K562 (cell line): Measurements from ENCODE around the gene PSG5. TPM values are rescaled to one million over a fixed set of nuclear protein-coding genes. Genes with fewer than 3 reads are reported as not detected.
A peak's percentile ranks its signal among the peaks of the same experiment; 100 is the strongest.
"Not testable (repeated sequence)": the region's sequence is repeated elsewhere in the genome, so short reads cannot be mapped to it uniquely, and the experiment has no call there.

Source experiments
- ATAC-seq: fragments of 200-7000 bp; cut with Tn5 transposase; 3 replicates; pipeline ENCODE4 v1.9.1; 2020; ENCODE audit warnings: moderate library complexity
- BruUV-seq: library from RNA; stranded (reverse); fragments of 400-500 nt; replicated peaks from 2 replicates; lab custom pipeline; 2021; lab: Mats Ljungman, UMichigan
- CTCF ChIA-PET: fragments of 300-600 bp; formaldehyde crosslinking; extraction: SDS; loops from one replicate; lab custom pipeline; 2021; ENCODE audit warnings: low intra/inter-chr PET ratio; lab: Yijun Ruan, JAX
- POLR2A ChIA-PET: fragments of 300-600, 350-650 bp; sonication (Branson Sonifier 250); formaldehyde crosslinking; extraction: SDS; loops from one replicate; lab custom pipeline; 2021; ENCODE audit warnings: antibody characterized with exemption, inconsistent platforms; lab: Yijun Ruan, JAX
- DNase-seq, 4 experiments: peaks; one replicate each; pipeline versions ENCODE4 v3.0.0 to v3.0.0-alpha.2; 2011 to 2018; ENCODE audit warnings: low spot score in 3 of 4, mixed read lengths in 3 of 4; ENCODE audit errors: extremely low read depth in 1 of 4
- FAIRE-seq: peaks from 2 replicates; lab custom pipeline; 2011; peaks lifted over from hg19 to GRCh38; lab: Jason Lieb, UNC
- H2AFZ ChIP-seq: 2 replicates; pipeline ENCODE4 v1.6.0; 2011; ENCODE audit warnings: low read depth, low read length, control low read depth, inconsistent platforms
- H3K27ac ChIP-seq: fragments of 200-600 bp; 3 replicates; pipeline ENCODE4 v1.8.0; 2011; ENCODE audit warnings: low read depth, mild to moderate bottlenecking, control low read depth, inconsistent platforms, low read length, moderate library complexity, mixed read lengths; ENCODE audit errors: extremely low read depth
- H3K27me3 ChIP-seq, 2 experiments: fragments of 300-600 bp in 1 of 2; 2 replicates in 1 of 2; 3 replicates in 1 of 2; pipeline versions ENCODE4 v1.6.0 to v1.8.0; 2011; ENCODE audit warnings: inconsistent platforms in 2 of 2, low read length in 2 of 2, mild to moderate bottlenecking in 1 of 2, mixed read lengths in 1 of 2, moderate library complexity in 1 of 2; ENCODE audit not compliant: control insufficient read depth in 2 of 2, insufficient read depth in 2 of 2
- H3K36me3 ChIP-seq: fragments of 300-600 bp; 3 replicates; pipeline ENCODE4 v1.8.0; 2011; ENCODE audit warnings: mild to moderate bottlenecking, low read length, inconsistent platforms; ENCODE audit not compliant: control insufficient read depth, insufficient read depth
- H3K4me1 ChIP-seq, 2 experiments: fragments of 200-600 bp in 1 of 2; replicated peaks in 1 of 2; 2 replicates in 1 of 2; 3 replicates in 1 of 2; pipeline versions ENCODE4 v1.5.1 to v1.8.0; 2011; ENCODE audit warnings: inconsistent platforms in 2 of 2, low read length in 2 of 2, mild to moderate bottlenecking in 1 of 2, mixed read lengths in 1 of 2, moderate library complexity in 1 of 2; ENCODE audit not compliant: control insufficient read depth in 2 of 2, insufficient read depth in 2 of 2
- H3K4me2 ChIP-seq: 2 replicates; pipeline ENCODE4 v1.6.1; 2011; ENCODE audit warnings: low read length, control low read depth, inconsistent platforms, mixed read lengths; ENCODE audit not compliant: insufficient read depth
- H3K4me3 ChIP-seq: fragments of 200-600 bp; sonication (generic), shearing (Covaris generic); 2 replicates; pipeline ENCODE4 v1.5.1; 2016; ENCODE audit warnings: control low read depth, inconsistent platforms
- H3K79me2 ChIP-seq: fragments of 200-600 bp; 3 replicates; pipeline ENCODE4 v1.8.0; 2011; ENCODE audit warnings: low read length, inconsistent platforms; ENCODE audit not compliant: control insufficient read depth, insufficient read depth
- H3K9ac ChIP-seq, 2 experiments: 2 replicates each; pipeline versions ENCODE4 v1.6.0 to v1.6.1; 2011; ENCODE audit warnings: low read depth in 2 of 2, low read length in 2 of 2, control low read depth in 1 of 2, inconsistent platforms in 1 of 2, mild to moderate bottlenecking in 1 of 2, mixed read lengths in 1 of 2; ENCODE audit not compliant: insufficient read depth in 1 of 2
- H3K9me1 ChIP-seq: one replicate; pipeline ENCODE4 v1.6.0; 2011; ENCODE audit warnings: inconsistent platforms, mild to moderate bottlenecking, low read length, moderate library complexity; ENCODE audit not compliant: control insufficient read depth, insufficient read depth
- H3K9me3 ChIP-seq: replicated peaks from 2 replicates; pipeline ENCODE4 v1.5.1; 2011; ENCODE audit warnings: low read depth, low read length, inconsistent platforms; ENCODE audit not compliant: control insufficient read depth, insufficient read depth
- H4K20me1 ChIP-seq: replicated peaks from 2 replicates; pipeline ENCODE4 v1.6.1; 2011; ENCODE audit warnings: low read length, inconsistent platforms, mixed read lengths; ENCODE audit not compliant: control insufficient read depth, insufficient read depth
- ARID4B ChIP-seq: sonication (generic); formaldehyde crosslinking; IDR thresholded peaks from 2 replicates; pipeline ENCODE4 v1.8.0; 2022; ENCODE audit warnings: mild to moderate bottlenecking, missing genetic modification reagents
- CTCF ChIP-seq, 3 experiments: IDR thresholded peaks in 2 of 3; conservative IDR thresholded peaks in 1 of 3; 2 replicates each; pipeline ENCODE4 v1.5.1; 2011 to 2012; ENCODE audit warnings: low read length in 3 of 3, mild to moderate bottlenecking in 3 of 3, control low read depth in 2 of 3, improper control_type of control experiment in 1 of 3, inconsistent platforms in 1 of 3, low read depth in 1 of 3, mixed read lengths in 1 of 3, moderate library complexity in 1 of 3; ENCODE audit not compliant: insufficient read depth in 2 of 3
- LEF1 ChIP-seq: fragments of 450-650 bp; IDR thresholded peaks from 2 replicates; pipeline ENCODE4 v1.6.1; 2016; ENCODE audit warnings: mild to moderate bottlenecking
- RAD21 ChIP-seq, 2 experiments: fragments of 250-450 bp in 1 of 2; fragments of 450-650 bp in 1 of 2; sonication (Bioruptor Pico) in 1 of 2; formaldehyde crosslinking in 1 of 2; IDR thresholded peaks in 1 of 2; conservative IDR thresholded peaks in 1 of 2; 2 replicates each; pipeline versions ENCODE4 v1.4.0 to v1.8.0; 2020 to 2022; ENCODE audit warnings: mild to moderate bottlenecking in 2 of 2, moderate library complexity in 1 of 2
- WGBS: fragments of 100-300 bp; shearing (Covaris generic); methylation state at CpG from one replicate; pipeline ENCODE4 v1.1.6; 2016; ENCODE audit warnings: low coverage, mixed read lengths; ENCODE audit not compliant: insufficient coverage; ENCODE audit errors: missing lambda C conversion rate; 5-methylcytosine and 5-hydroxymethylcytosine counted together
- in situ Hi-C: fragments of 300-500 bp; cut with MboI; formaldehyde crosslinking; loops from 4 replicates; pipeline ENCODE4 v1.15.0; 2018; ENCODE audit warnings: inconsistent platforms, mixed read lengths
- intact Hi-C: fragments of 100-400 bp; cut with micrococcal nuclease; formaldehyde crosslinking; loops from 2 replicates; pipeline ENCODE4 v1.14.2; 2022
- polyA plus RNA-seq, 8 experiments: library from polyadenylated mRNA; depleted of rRNA in 4 of 8; stranded (reverse) in 5 of 8; unstranded in 3 of 8; fragments of >200 nt; fragmentation: Nextera tagmentation in 2 of 8; fragmentation: Illumina TruSeq in 1 of 8; extraction: Ambion mirVana in 2 of 8; extraction: Trizol in 1 of 8; gene quantifications; 2 replicates each; pipeline versions ENCODE4 v1.2.1 to v1.2.3, GENCODE V29; 2011 to 2014; ENCODE audit warnings: inconsistent platforms in 1 of 8, missing spikeins in 1 of 8
- total RNA-seq, 7 experiments: library from RNA; depleted of rRNA in 6 of 7; stranded (reverse); fragments of >200 nt in 6 of 7; fragmentation: Illumina TruSeq in 2 of 7; extraction: Trizol in 2 of 7; gene quantifications; 2 replicates each; pipeline versions ENCODE4 v1.2.1 to v1.2.3, GENCODE V29; 2011 to 2021; ENCODE audit warnings: low replicate concordance in 1 of 7

The PSG5 gene
- total and polyA plus RNA-seq, 9 of the 15 experiments (the other 6 are each of a cell fraction or from before 2014, with no cell fraction given): not detected

DNA sequence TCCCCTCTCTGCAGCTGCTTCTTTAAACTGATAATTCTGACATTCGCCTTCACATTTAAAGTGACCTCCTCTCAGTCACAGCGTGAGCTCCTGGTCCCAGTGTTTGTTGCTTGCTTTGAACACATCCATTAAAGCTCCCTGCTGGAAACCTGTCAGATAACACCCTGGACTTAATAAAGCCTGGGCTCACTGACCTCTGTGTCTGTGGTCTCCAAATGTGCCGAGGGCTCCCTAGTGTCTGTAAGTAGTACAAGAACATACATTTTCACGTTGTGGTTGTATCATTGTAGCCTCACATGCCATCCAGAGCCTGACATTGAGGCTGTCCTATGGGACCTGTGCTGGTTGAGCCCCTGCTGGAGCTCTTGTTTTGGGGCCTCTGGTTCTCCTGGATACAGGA lies 21.7 kb upstream of the PSG5 start (continued):
- TF ChIP-seq ARID4B: no peak
- no peak for TF ChIP-seq LEF1

DNA sequence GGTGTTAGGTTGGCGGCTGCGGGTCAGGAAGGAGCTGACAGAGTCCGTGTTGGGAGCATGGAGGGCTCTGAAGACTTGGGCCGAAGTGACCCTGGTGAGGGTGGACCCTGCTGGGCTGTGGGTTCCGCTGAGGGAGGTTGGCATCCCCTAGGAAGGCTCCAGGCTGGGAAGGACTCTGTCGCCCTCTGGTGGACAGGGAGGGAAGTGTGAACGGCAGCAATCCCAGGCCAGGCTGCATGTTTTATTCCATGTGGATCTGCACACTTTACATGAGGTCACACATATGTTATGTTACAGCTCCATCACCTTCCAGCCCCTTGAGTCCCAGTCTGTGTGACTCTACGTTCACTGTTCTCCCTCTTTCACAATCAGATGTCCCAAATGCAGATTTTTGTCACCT lies 20.8 kb upstream of the PSG5 start:
- H3K4me1 ChIP-seq, in situ Hi-C loops, FAIRE-seq, H3K27ac ChIP-seq, H3K9me1 ChIP-seq, H4K20me1 ChIP-seq, H3K9ac ChIP-seq, ATAC-seq, H3K4me3 ChIP-seq, H2AFZ ChIP-seq, POLR2A ChIA-PET, H3K4me2 ChIP-seq, intact Hi-C loops, H3K36me3 ChIP-seq, BruUV-seq, CTCF ChIA-PET, H3K27me3 ChIP-seq, H3K79me2 ChIP-seq, H3K9me3 ChIP-seq: not testable (repeated sequence)
- TF ChIP-seq RAD21 (CRISPR knock-in tag; conservative IDR thresholded peaks at IDR 0.05 in 1 of 2, IDR thresholded peaks at IDR 0.05 in 1 of 2) (peak in 1 of 2 experiments; percentile 22; a peak in 2 of 4 replicates), CTCF (IDR thresholded peaks at IDR 0.05 in 2 of 3, conservative IDR thresholded peaks at IDR 0.05 in 1 of 3; ENCODE audit: insufficient read depth in 2 of 3, low read depth in 1 of 3, low read length in 3 of 3) (peak; percentile 50 to 62 (median 52))
- peak in 1 of 4 experiments; percentile 35 for DNase-seq
- WGBS: 0% methylated on average over 6 of the region's 8 CpGs

DNA sequence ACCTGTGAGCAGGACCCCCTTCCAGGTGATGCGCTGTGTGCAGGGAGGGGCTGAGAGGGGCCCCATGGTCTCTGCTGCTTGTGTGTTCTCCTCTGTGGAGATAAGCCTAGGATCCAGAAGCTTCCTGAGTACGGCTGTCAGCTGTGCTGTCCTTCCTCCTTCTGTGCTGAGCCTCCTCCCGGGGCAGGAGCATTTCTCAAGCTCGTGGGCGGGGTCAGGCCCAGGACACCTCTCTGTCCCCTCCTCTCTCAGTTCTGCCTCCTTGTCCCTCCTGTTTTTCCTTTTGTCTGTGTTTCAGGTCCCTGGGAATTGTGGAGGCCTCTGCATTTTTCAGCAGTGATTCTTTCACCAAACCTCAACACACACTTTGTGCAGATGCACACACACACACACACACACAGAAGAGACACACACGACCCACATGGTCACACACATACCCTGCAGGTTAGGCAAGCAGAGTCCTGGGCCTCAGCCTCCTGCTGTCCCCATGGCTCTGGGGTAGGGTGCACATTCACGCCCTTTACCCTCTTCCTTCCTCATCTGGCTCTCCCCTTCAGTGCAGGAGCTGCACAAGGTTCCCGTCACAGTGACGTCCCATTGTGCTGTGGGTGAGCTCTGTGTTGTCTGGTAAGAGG lies 19.3 kb upstream of the PSG5 start, which contains the start of gene PSG4:
PSG4 (minus strand) TSS at position 168 of the 635 bp plus-strand sequence; CDS start at position 66, 102 bp downstream.
- H2AFZ ChIP-seq, POLR2A ChIA-PET, in situ Hi-C loops, FAIRE-seq, H3K9me1 ChIP-seq, H3K27ac ChIP-seq, H4K20me1 ChIP-seq, intact Hi-C loops, CTCF ChIA-PET, H3K79me2 ChIP-seq, ATAC-seq, H3K4me2 ChIP-seq, H3K36me3 ChIP-seq, H3K4me3 ChIP-seq, BruUV-seq, DNase-seq, H3K4me1 ChIP-seq, H3K27me3 ChIP-seq, H3K9ac ChIP-seq, H3K9me3 ChIP-seq: not testable (repeated sequence)
- 0% methylated on average over 4 of the region's 9 CpGs for WGBS
